Activated T-cell treated with anti-CD3 and anti-CD28 coated beads, Interleukin-2, amount 50 U/mL, for 4 hours (primary cell): ENCODE measurements around the gene SEC14L5. TPM values are rescaled to one million over a fixed set of nuclear protein-coding genes. Genes with fewer than 3 reads are reported as not detected.

Experiments used
- ATAC-seq, 2 donors: fragments of 200-7000 bp; cut with Tn5 transposase; one replicate each; pipeline ENCODE4 v1.10.0; 2021
- DNase-seq: peaks from one replicate; pipeline ENCODE4 v3.0.0-alpha.2; 2020
- H3K27me3 Mint-ChIP-seq: one replicate; pipeline ENCODE4 v1.8.0; 2021; ENCODE audit warnings: low read depth, mixed read lengths
- H3K36me3 Mint-ChIP-seq: one replicate; pipeline ENCODE4 v1.8.0; 2022; ENCODE audit warnings: mixed read lengths; ENCODE audit not compliant: insufficient read depth
- H3K4me1 Mint-ChIP-seq: one replicate; pipeline ENCODE4 v1.8.0; 2021; ENCODE audit warnings: low read depth, mixed read lengths
- H3K4me3 Mint-ChIP-seq: one replicate; pipeline ENCODE4 v1.8.0; 2021; ENCODE audit warnings: mild to moderate bottlenecking, moderate library complexity, mixed read lengths
- H3K9me3 Mint-ChIP-seq: one replicate; pipeline ENCODE4 v1.8.0; 2021; ENCODE audit warnings: mixed read lengths
- total RNA-seq, 3 donors: library from RNA; stranded (reverse); gene quantifications; one replicate each; pipeline ENCODE4 v1.2.1, GENCODE V29; 2021

Gene SEC14L5
- total RNA-seq, result not detected

DNA sequence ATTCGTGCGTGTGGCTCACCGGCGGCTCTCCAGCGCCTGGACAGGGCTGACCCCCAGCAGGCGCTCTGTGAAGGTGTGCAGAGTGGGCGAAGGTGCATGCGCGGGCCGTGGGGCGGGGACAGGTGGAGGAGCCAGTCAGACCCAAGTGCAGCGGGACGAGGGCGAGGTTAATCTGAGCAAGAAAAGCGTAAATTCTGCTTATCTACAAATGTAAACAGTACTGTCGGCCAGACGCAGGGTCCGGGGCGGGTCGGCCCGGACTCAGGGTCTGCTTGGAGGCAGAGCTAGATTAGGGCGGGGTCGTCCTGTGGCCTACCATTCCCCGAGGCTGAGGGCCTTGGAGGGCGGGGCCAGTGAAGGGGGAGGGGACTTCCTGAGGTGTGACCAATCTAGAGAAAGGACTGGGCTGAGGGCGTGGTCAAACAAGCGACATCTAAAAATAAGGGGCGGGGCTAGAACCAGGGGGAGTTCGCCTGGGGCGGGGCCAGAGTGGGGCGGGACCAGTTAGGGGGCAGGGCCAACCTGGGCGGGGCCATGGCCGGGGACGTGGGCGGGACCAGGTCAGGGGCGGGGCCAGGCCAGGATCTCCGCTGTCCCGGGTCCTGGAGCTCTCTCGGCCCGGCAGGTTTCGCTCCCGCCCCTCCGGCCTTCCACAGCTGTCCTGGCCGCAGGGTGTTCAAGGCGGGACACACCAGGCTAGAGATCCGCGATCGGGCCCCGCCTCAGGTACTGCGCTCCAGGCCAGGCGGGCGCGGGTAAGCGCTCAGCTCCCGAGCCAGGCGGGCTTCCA, at the start of gene SEC14L5:
Gene SEC14L5, plus strand, starts transcription at position 611 of the 790 bp plus-strand sequence. CDS start 994 bp downstream, outside the sequence.
- Mint-ChIP-seq H3K27me3 (peaks cover 41% of the 10 kb centered on the region), H3K36me3 (no peaks in the 10 kb centered on the region), H3K4me1 (peaks cover 21% of the 10 kb centered on the region), H3K9me3 (no peaks in the 10 kb centered on the region), H3K4me3 (peak within 1 kb of the TSS; percentile 78)
- ATAC-seq, result peak; percentile 88 to 92
- DNase-seq, result peak; percentile 86

GRCh38 chr16:4908854-4909401, 49.2 kb upstream of the SEC14L5 start:
- DNase-seq (no peak), ATAC-seq (no peak)
- Mint-ChIP-seq H3K4me3 (no peak overlapping the region), H3K27me3 (peaks cover 17% of the 10 kb centered on the region), H3K36me3 (no peaks in the 10 kb centered on the region), H3K9me3 (no peaks in the 10 kb centered on the region), H3K4me1 (no peaks in the 10 kb centered on the region)

DNA sequence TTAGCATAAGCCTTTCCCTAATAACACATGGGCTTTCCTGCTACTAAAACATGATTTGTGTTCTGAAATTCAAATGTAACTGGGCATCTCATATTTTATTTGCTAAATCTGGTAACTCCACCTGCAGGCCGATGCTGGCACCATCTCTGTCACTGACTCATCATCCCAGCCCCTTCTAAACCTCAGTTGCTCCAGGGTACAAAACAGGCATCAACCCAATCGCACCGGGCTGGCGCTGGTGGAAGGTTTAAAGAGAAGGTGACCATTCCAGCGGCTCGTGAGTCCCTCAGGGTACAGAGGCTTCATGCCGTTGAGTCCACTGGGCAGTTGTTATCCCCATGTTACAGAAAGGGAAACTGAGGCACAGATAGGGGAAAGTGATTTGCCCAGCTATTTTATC, 48.3 kb upstream of the SEC14L5 start:
- Mint-ChIP-seq H3K4me3 (no peak overlapping the region), H3K4me1 (no peaks in the 10 kb centered on the region), H3K9me3 (no peaks in the 10 kb centered on the region), H3K27me3 (peaks cover 10% of the 10 kb centered on the region), H3K36me3 (no peaks in the 10 kb centered on the region)
- DNase-seq, result no peak
- ATAC-seq, result no peak

- DNase-seq (no peak), ATAC-seq (no peak)
- Mint-ChIP-seq H3K4me1 (no peaks in the 10 kb centered on the region), H3K36me3 (no peaks in the 10 kb centered on the region), H3K9me3 (no peaks in the 10 kb centered on the region), H3K4me3 (no peak overlapping the region), H3K27me3 (peaks cover 4% of the 10 kb centered on the region)
Observed at GRCh38 chr16:4910828-4911227, 47.3 kb upstream of the SEC14L5 start.

GRCh38 chr16:4911970-4912386, 46.2 kb upstream of the SEC14L5 start:
- Mint-ChIP-seq H3K27me3 (peaks cover 4% of the 10 kb centered on the region), H3K36me3 (no peaks in the 10 kb centered on the region), H3K9me3 (no peaks in the 10 kb centered on the region), H3K4me3 (no peak overlapping the region), H3K4me1 (no peaks in the 10 kb centered on the region)
- ATAC-seq (no peak), DNase-seq (no peak)

DNA sequence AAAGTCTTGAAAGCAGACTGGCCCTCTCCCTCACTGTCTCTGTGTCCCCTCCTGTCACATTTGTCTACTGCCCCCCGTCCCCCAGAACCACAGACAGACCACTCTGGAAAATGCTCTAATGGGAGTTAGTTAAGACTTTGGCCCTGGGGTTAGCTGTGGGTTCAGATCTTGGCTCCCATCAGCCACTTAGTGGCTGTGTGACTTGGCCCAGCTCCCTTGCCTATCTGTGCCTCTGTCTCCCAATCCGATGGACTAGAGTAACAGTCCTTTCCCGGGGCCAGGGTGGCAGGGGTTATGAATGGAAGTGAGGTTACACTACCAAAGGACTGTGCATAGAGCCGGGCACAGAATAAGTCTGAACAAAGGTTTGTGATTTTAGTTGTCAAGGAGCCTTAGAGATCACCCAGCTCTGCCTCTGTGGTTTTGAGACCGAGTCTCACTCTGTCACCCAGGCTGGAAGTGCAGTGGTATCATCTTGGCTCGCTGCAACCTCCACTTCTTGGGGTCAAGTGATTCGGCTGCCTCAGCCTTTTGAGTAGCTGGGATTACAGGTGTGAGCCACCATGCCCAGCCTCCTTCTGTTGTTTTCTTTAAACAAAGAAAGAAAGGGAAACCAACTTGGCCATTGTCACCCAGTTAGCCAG, 44.9 kb upstream of the SEC14L5 start:
- ATAC-seq (no peak), DNase-seq (no peak)
- H3K4me3 Mint-ChIP-seq, result no peak overlapping the region
- H3K4me1 Mint-ChIP-seq, result no peaks in the 10 kb centered on the region
- peaks cover 10% of the 10 kb centered on the region for H3K27me3 Mint-ChIP-seq
- no peaks in the 10 kb centered on the region for H3K36me3 Mint-ChIP-seq
- H3K9me3 Mint-ChIP-seq, result no peaks in the 10 kb centered on the region

- DNase-seq, result no peak
- Mint-ChIP-seq H3K27me3 (peaks cover 10% of the 10 kb centered on the region), H3K36me3 (no peaks in the 10 kb centered on the region), H3K4me1 (no peaks in the 10 kb centered on the region), H3K4me3 (no peak overlapping the region), H3K9me3 (no peaks in the 10 kb centered on the region)
- ATAC-seq, result no peak
Observed at GRCh38 chr16:4913774-4914525, 44.2 kb upstream of the SEC14L5 start.

- peaks cover 10% of the 10 kb centered on the region for H3K27me3 Mint-ChIP-seq
- no peaks in the 10 kb centered on the region for H3K36me3 Mint-ChIP-seq
- no peak for ATAC-seq
- H3K9me3 Mint-ChIP-seq, result no peaks in the 10 kb centered on the region
- no peaks in the 10 kb centered on the region for H3K4me1 Mint-ChIP-seq
- no peak for DNase-seq
- no peak overlapping the region for H3K4me3 Mint-ChIP-seq
Observed at GRCh38 chr16:4914528-4915225, 43.5 kb upstream of the SEC14L5 start.

DNA sequence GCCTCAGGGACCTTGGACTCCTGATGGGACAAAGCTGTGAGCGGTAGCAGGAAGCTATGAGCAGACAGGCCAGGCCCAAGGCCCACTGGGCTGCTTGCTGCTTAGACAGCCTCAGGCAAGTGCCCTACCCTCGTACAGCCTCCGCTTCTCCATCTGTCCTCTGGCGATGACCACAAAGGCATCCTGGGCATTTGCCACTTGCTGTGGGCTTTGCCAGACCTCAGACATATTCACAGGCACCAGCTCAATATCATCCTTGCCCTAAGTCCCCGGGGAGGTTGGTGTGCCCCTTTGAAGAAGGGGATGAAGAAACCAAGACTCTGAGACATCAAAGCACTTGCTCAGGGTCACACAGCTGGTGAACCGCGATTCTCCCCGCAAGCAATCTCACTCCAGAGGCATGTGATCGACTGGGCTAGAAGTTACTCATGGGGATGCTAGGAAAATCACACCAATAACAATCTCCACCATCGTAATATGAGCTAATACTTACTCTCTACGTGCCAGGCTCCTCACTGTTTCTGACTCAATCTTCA, 42.8 kb upstream of the SEC14L5 start:
- Mint-ChIP-seq H3K4me3 (no peak overlapping the region), H3K4me1 (no peaks in the 10 kb centered on the region), H3K36me3 (no peaks in the 10 kb centered on the region), H3K9me3 (no peaks in the 10 kb centered on the region), H3K27me3 (peaks cover 10% of the 10 kb centered on the region)
- ATAC-seq (no peak), DNase-seq (no peak)

GRCh38 chr16:4917117-4917516, 41.0 kb upstream of the SEC14L5 start:
- no peaks in the 10 kb centered on the region for H3K36me3 Mint-ChIP-seq
- no peaks in the 10 kb centered on the region for H3K9me3 Mint-ChIP-seq
- no peak for ATAC-seq

DNA sequence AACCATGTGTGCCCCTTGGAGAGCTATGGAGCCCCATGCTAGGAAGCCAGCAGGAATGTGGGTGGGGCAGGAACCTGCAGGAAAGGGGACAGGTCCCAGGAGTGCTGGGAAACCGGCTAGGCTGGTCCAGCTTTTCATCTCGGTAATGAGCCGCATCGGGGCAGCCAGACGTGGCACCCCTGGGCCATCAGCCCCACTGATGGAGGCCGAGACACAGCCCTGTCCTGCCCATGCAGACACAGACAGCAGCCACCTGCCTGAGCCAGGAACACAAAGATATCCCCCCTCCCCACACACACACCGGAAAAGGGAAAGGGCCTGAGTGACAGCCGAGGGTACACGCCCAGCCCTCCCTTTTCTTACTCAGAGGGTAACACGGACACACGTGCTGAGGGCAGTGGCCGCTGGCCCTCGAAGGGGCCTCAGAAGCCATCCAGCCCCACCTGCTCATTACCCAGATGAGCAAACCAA, 39.3 kb upstream of the SEC14L5 start:
- no peaks in the 10 kb centered on the region for H3K36me3 Mint-ChIP-seq
- no peak overlapping the region for H3K4me3 Mint-ChIP-seq
- ATAC-seq, result no peak

More at GRCh38 chr16:4917117-4917516, 41.0 kb upstream of the SEC14L5 start:
- Mint-ChIP-seq H3K4me3 (no peak overlapping the region), H3K27me3 (peaks cover 7% of the 10 kb centered on the region), H3K4me1 (no peaks in the 10 kb centered on the region)
- DNase-seq, result no peak

DNA sequence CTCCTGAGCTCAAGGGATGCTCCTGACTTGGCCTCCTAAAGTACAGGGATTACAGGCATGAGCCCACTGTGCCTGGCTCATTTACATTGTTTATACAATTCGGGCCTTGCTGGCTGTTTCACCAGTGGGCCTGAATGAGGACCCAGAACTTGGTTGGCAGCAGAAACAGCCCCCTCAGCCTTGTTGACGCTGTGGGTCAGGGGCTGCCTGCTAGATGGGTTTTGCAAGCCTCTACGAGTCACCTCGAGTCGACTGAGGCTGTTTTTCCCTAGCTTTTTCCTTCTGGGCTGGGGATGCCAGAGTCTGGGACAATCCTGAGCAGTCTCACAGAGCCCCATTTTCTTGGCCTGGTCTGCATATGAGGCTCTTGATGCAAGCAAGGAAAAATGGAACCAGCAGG, 37.3 kb upstream of the SEC14L5 start:
- Mint-ChIP-seq H3K27me3 (peaks cover 24% of the 10 kb centered on the region), H3K4me3 (no peak overlapping the region), H3K4me1 (no peaks in the 10 kb centered on the region), H3K9me3 (peaks cover 2% of the 10 kb centered on the region), H3K36me3 (no peaks in the 10 kb centered on the region)
- no peak for ATAC-seq
- DNase-seq, result no peak

More for the DNA sequence above, 39.3 kb upstream of the SEC14L5 start:
- H3K4me1 Mint-ChIP-seq, result no peaks in the 10 kb centered on the region
- DNase-seq, result no peak
- H3K27me3 Mint-ChIP-seq, result peaks cover 15% of the 10 kb centered on the region
- no peaks in the 10 kb centered on the region for H3K9me3 Mint-ChIP-seq

GRCh38 chr16:4922721-4923342, 35.3 kb upstream of the SEC14L5 start:
- Mint-ChIP-seq H3K27me3 (peaks cover 20% of the 10 kb centered on the region), H3K4me3 (no peak overlapping the region), H3K4me1 (no peaks in the 10 kb centered on the region), H3K9me3 (peaks cover 15% of the 10 kb centered on the region), H3K36me3 (no peaks in the 10 kb centered on the region)
- ATAC-seq (no peak), DNase-seq (no peak)
